ENCODE measurements around the gene CSE1L.
"Not testable (repeated sequence)": the region's sequence is repeated elsewhere in the genome, so short reads cannot be mapped to it uniquely, and the experiment has no call there.

Gene CSE1L

GRCh38 chr20:49132995-49133478, 86.9 kb downstream of the CSE1L start:
- DNase-seq: no peak

- DNase-seq: no peak
Observed at GRCh38 chr20:49133571-49133970, 87.5 kb downstream of the CSE1L start.

- DNase-seq: not testable (repeated sequence)
Observed at GRCh38 chr20:49134797-49135196, 88.7 kb downstream of the CSE1L start.

DNA sequence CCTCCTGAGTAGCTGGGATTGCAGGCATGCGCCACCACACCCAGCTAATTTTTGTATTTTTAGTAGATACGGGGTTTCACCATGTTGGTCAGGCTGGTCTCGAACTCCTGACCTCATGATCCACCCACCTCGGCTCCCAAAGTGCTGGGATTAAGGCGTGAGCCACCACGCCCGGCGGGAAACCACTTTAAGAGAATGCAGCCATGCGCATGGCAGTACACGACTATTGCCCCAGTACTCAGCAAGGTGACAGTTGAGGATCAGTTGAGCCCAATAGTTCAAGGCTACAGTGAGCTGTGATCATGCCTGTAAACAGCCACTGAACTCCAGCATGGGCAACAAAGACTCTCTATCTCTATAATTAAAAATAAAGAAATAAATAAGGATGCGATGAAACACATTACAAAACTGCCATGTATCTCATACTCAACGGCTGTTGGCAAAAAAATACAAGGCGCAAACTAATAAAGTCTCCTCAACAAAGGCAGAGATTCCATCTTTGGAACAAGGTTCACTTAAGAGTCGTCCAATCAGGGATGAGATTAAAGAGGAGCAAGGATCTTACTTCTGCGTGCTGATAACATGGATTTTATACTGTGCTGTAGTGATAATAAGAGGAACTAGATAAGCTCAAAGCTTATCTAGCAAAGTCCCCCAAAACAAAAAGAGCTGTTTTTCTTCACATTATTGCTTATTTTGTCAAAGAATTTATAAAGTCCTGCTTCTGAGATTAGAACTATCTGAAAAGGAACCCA, 90.9 kb downstream of the CSE1L start:
- DNase-seq: no peak

- no peak for DNase-seq
Observed at GRCh38 chr20:49138431-49138830, 92.3 kb downstream of the CSE1L start.

DNA sequence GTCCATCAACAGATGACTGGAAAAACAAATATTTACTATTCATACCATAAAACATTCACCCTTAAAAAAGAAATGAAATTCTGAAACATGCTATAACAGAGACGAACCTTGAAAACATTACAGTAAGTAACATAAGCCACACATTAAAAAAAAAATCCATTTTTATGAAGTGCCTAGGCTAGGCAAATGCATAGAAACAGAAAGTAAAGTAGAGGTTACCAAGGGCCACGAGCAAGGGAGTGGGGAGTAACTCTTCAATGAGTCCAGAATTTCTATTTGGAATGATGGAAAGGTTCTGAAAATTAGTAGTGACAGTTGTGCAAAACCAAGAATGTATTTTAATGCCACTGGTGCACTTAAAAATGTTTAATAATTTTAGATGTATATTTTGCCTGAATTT, 94.3 kb downstream of the CSE1L start:
- DNase-seq: no peak

GRCh38 chr20:49140834-49141233, 94.7 kb downstream of the CSE1L start:
- DNase-seq: no peak

Measured in stimulated activated CD4-positive, alpha-beta T cell treated with anti-CD3 and anti-CD28 coated beads, Interleukin-15, amount 100 ng/mL, for 24 hours (primary cell).